K562 (cell line): Measurements from ENCODE around the gene DIPK1B. TPM values are rescaled to one million over a fixed set of nuclear protein-coding genes. Genes with fewer than 3 reads are reported as not detected.

Experiments
- ATAC-seq: fragments of 200-7000 bp; cut with Tn5 transposase; 3 replicates; pipeline ENCODE4 v1.9.1; 2020; ENCODE audit warnings: moderate library complexity
- BruUV-seq: library from RNA; stranded (reverse); fragments of 400-500 nt; replicated peaks from 2 replicates; lab custom pipeline; 2021; lab: Mats Ljungman, UMichigan
- CTCF ChIA-PET: fragments of 300-600 bp; formaldehyde crosslinking; extraction: SDS; loops from one replicate; lab custom pipeline; 2021; ENCODE audit warnings: low intra/inter-chr PET ratio; lab: Yijun Ruan, JAX
- POLR2A ChIA-PET: fragments of 300-600, 350-650 bp; sonication (Branson Sonifier 250); formaldehyde crosslinking; extraction: SDS; loops from one replicate; lab custom pipeline; 2021; ENCODE audit warnings: antibody characterized with exemption, inconsistent platforms; lab: Yijun Ruan, JAX
- DNase-seq, 4 experiments: peaks; one replicate each; pipeline versions ENCODE4 v3.0.0 to v3.0.0-alpha.2; 2011 to 2018; ENCODE audit warnings: low spot score in 3 of 4, mixed read lengths in 3 of 4; ENCODE audit errors: extremely low read depth in 1 of 4
- FAIRE-seq: peaks from 2 replicates; lab custom pipeline; 2011; peaks lifted over from hg19 to GRCh38; lab: Jason Lieb, UNC
- H2AFZ ChIP-seq: 2 replicates; pipeline ENCODE4 v1.6.0; 2011; ENCODE audit warnings: low read depth, low read length, control low read depth, inconsistent platforms
- H3K27ac ChIP-seq: fragments of 200-600 bp; 3 replicates; pipeline ENCODE4 v1.8.0; 2011; ENCODE audit warnings: low read depth, mild to moderate bottlenecking, control low read depth, inconsistent platforms, low read length, moderate library complexity, mixed read lengths; ENCODE audit errors: extremely low read depth
- H3K27me3 ChIP-seq, 2 experiments: fragments of 300-600 bp in 1 of 2; 2 replicates in 1 of 2; 3 replicates in 1 of 2; pipeline versions ENCODE4 v1.6.0 to v1.8.0; 2011; ENCODE audit warnings: inconsistent platforms in 2 of 2, low read length in 2 of 2, mild to moderate bottlenecking in 1 of 2, mixed read lengths in 1 of 2, moderate library complexity in 1 of 2; ENCODE audit not compliant: control insufficient read depth in 2 of 2, insufficient read depth in 2 of 2
- H3K36me3 ChIP-seq: fragments of 300-600 bp; 3 replicates; pipeline ENCODE4 v1.8.0; 2011; ENCODE audit warnings: mild to moderate bottlenecking, low read length, inconsistent platforms; ENCODE audit not compliant: control insufficient read depth, insufficient read depth
- H3K4me1 ChIP-seq, 2 experiments: fragments of 200-600 bp in 1 of 2; replicated peaks in 1 of 2; 2 replicates in 1 of 2; 3 replicates in 1 of 2; pipeline versions ENCODE4 v1.5.1 to v1.8.0; 2011; ENCODE audit warnings: inconsistent platforms in 2 of 2, low read length in 2 of 2, mild to moderate bottlenecking in 1 of 2, mixed read lengths in 1 of 2, moderate library complexity in 1 of 2; ENCODE audit not compliant: control insufficient read depth in 2 of 2, insufficient read depth in 2 of 2
- H3K4me2 ChIP-seq: 2 replicates; pipeline ENCODE4 v1.6.1; 2011; ENCODE audit warnings: low read length, control low read depth, inconsistent platforms, mixed read lengths; ENCODE audit not compliant: insufficient read depth
- H3K4me3 ChIP-seq: fragments of 200-600 bp; sonication (generic), shearing (Covaris generic); 2 replicates; pipeline ENCODE4 v1.5.1; 2016; ENCODE audit warnings: control low read depth, inconsistent platforms
- H3K79me2 ChIP-seq: fragments of 200-600 bp; 3 replicates; pipeline ENCODE4 v1.8.0; 2011; ENCODE audit warnings: low read length, inconsistent platforms; ENCODE audit not compliant: control insufficient read depth, insufficient read depth
- H3K9ac ChIP-seq, 2 experiments: 2 replicates each; pipeline versions ENCODE4 v1.6.0 to v1.6.1; 2011; ENCODE audit warnings: low read depth in 2 of 2, low read length in 2 of 2, control low read depth in 1 of 2, inconsistent platforms in 1 of 2, mild to moderate bottlenecking in 1 of 2, mixed read lengths in 1 of 2; ENCODE audit not compliant: insufficient read depth in 1 of 2
- H3K9me1 ChIP-seq: one replicate; pipeline ENCODE4 v1.6.0; 2011; ENCODE audit warnings: inconsistent platforms, mild to moderate bottlenecking, low read length, moderate library complexity; ENCODE audit not compliant: control insufficient read depth, insufficient read depth
- H3K9me3 ChIP-seq: replicated peaks from 2 replicates; pipeline ENCODE4 v1.5.1; 2011; ENCODE audit warnings: low read depth, low read length, inconsistent platforms; ENCODE audit not compliant: control insufficient read depth, insufficient read depth
- H4K20me1 ChIP-seq: replicated peaks from 2 replicates; pipeline ENCODE4 v1.6.1; 2011; ENCODE audit warnings: low read length, inconsistent platforms, mixed read lengths; ENCODE audit not compliant: control insufficient read depth, insufficient read depth
- BRD9 ChIP-seq: fragments of 450-650 bp; IDR thresholded peaks from 2 replicates; pipeline ENCODE4 v1.6.1; 2018; ENCODE audit warnings: low read depth; ENCODE audit not compliant: partially characterized antibody
- EP400 ChIP-seq: fragments of 450-650 bp; IDR thresholded peaks from 2 replicates; pipeline ENCODE4 v1.6.1; 2017; ENCODE audit warnings: antibody characterized with exemption, mild to moderate bottlenecking, moderate library complexity
- FUS ChIP-seq: fragments of 200-400 bp; formaldehyde crosslinking; optimal IDR thresholded peaks from 2 replicates; pipeline ENCODE3; 2017; ENCODE audit warnings: low read depth, low read length
- ILF3 ChIP-seq: fragments of 450-650 bp; IDR thresholded peaks from 2 replicates; pipeline ENCODE4 v1.6.1; 2018; ENCODE audit warnings: antibody characterized with exemption, mild to moderate bottlenecking, moderate library complexity, borderline replicate concordance
- LEF1 ChIP-seq: fragments of 450-650 bp; IDR thresholded peaks from 2 replicates; pipeline ENCODE4 v1.6.1; 2016; ENCODE audit warnings: mild to moderate bottlenecking
- MTA2 ChIP-seq: fragments of 450-650 bp; IDR thresholded peaks from 2 replicates; pipeline ENCODE4 v1.6.1; 2016; ENCODE audit warnings: low read depth
- MYC ChIP-seq, 2 experiments: fragments of 250-450 bp in 1 of 2; sonication (Bioruptor Pico) in 1 of 2; IDR thresholded peaks; 2 replicates each; pipeline versions ENCODE4 v1.5.1 to v1.6.1; 2012 to 2021; ENCODE audit warnings: low read depth in 2 of 2, borderline replicate concordance in 1 of 2, improper control_type of control experiment in 1 of 2, low read length in 1 of 2, mild to moderate bottlenecking in 1 of 2, moderate library complexity in 1 of 2
- MYNN ChIP-seq, 2 experiments: sonication (generic); formaldehyde crosslinking in 1 of 2; IDR thresholded peaks; 2 replicates each; pipeline versions ENCODE4 v1.5.0 to v1.6.1; 2016 to 2020; ENCODE audit warnings: antibody characterized with exemption in 1 of 2, missing genetic modification reagents in 1 of 2
- PHTF2 ChIP-seq: fragments of 250-450 bp; sonication (Bioruptor Pico); IDR thresholded peaks from 2 replicates; pipeline ENCODE4 v1.5.0; 2021; ENCODE audit warnings: mild to moderate bottlenecking
- POLR2A ChIP-seq: fragments of 450-650 bp; conservative IDR thresholded peaks from 2 replicates; pipeline ENCODE4 v1.6.1; 2016
- POLR2B ChIP-seq: fragments of 450-650 bp; IDR thresholded peaks from 2 replicates; pipeline ENCODE4 v1.6.1; 2018; ENCODE audit warnings: low read depth; ENCODE audit not compliant: partially characterized antibody
- PTTG1 ChIP-seq: fragments of 450-650 bp; IDR thresholded peaks from 2 replicates; pipeline ENCODE4 v1.6.1; 2016; ENCODE audit warnings: low read depth, mild to moderate bottlenecking, missing genetic modification characterization, missing compliant biosample characterization
- SUPT5H ChIP-seq: fragments of 450-650 bp; IDR thresholded peaks from 2 replicates; pipeline ENCODE4 v1.6.1; 2016
- ZNF133 ChIP-seq: fragments of 250-450 bp; sonication (Bioruptor Pico); IDR thresholded peaks from 2 replicates; pipeline ENCODE4 v1.4.0; 2020; ENCODE audit warnings: mild to moderate bottlenecking
- ZNF263 ChIP-seq: sonication (generic); formaldehyde crosslinking; IDR thresholded peaks from 2 replicates; pipeline ENCODE4 v1.8.0; 2022; ENCODE audit warnings: mild to moderate bottlenecking, missing genetic modification reagents, borderline replicate concordance
- ZNF77 ChIP-seq: fragments of 250-450 bp; sonication (Bioruptor Pico); IDR thresholded peaks from 2 replicates; pipeline ENCODE4 v1.5.0; 2020
- WGBS: fragments of 100-300 bp; shearing (Covaris generic); methylation state at CpG from one replicate; pipeline ENCODE4 v1.1.6; 2016; ENCODE audit warnings: low coverage, mixed read lengths; ENCODE audit not compliant: insufficient coverage; ENCODE audit errors: missing lambda C conversion rate; 5-methylcytosine and 5-hydroxymethylcytosine counted together
- in situ Hi-C: fragments of 300-500 bp; cut with MboI; formaldehyde crosslinking; loops from 4 replicates; pipeline ENCODE4 v1.15.0; 2018; ENCODE audit warnings: inconsistent platforms, mixed read lengths
- intact Hi-C: fragments of 100-400 bp; cut with micrococcal nuclease; formaldehyde crosslinking; loops from 2 replicates; pipeline ENCODE4 v1.14.2; 2022
- polyA plus RNA-seq, 8 experiments: library from polyadenylated mRNA; depleted of rRNA in 4 of 8; stranded (reverse) in 5 of 8; unstranded in 3 of 8; fragments of >200 nt; fragmentation: Nextera tagmentation in 2 of 8; fragmentation: Illumina TruSeq in 1 of 8; extraction: Ambion mirVana in 2 of 8; extraction: Trizol in 1 of 8; gene quantifications; 2 replicates each; pipeline versions ENCODE4 v1.2.1 to v1.2.3, GENCODE V29; 2011 to 2014; ENCODE audit warnings: inconsistent platforms in 1 of 8, missing spikeins in 1 of 8
- total RNA-seq, 7 experiments: library from RNA; depleted of rRNA in 6 of 7; stranded (reverse); fragments of >200 nt in 6 of 7; fragmentation: Illumina TruSeq in 2 of 7; extraction: Trizol in 2 of 7; gene quantifications; 2 replicates each; pipeline versions ENCODE4 v1.2.1 to v1.2.3, GENCODE V29; 2011 to 2021; ENCODE audit warnings: low replicate concordance in 1 of 7
- TF ChIP-seq, protein P1 (sequence below): sonication (generic); formaldehyde crosslinking; IDR thresholded peaks from 2 replicates; pipeline ENCODE4 v1.8.0; 2022; ENCODE audit warnings: mild to moderate bottlenecking, missing genetic modification reagents
- TF ChIP-seq, protein P2 (sequence below): sonication (generic); formaldehyde crosslinking; IDR thresholded peaks from 2 replicates; pipeline ENCODE4 v1.8.1; 2023; ENCODE audit warnings: mild to moderate bottlenecking, missing genetic modification reagents, moderate library complexity

DIPK1B gene
- total and polyA plus RNA-seq, 9 of the 15 experiments (the other 6 are each of a cell fraction or from before 2014, with no cell fraction given): 0.08 to 22.3 (median 5.9) TPM

DNA sequence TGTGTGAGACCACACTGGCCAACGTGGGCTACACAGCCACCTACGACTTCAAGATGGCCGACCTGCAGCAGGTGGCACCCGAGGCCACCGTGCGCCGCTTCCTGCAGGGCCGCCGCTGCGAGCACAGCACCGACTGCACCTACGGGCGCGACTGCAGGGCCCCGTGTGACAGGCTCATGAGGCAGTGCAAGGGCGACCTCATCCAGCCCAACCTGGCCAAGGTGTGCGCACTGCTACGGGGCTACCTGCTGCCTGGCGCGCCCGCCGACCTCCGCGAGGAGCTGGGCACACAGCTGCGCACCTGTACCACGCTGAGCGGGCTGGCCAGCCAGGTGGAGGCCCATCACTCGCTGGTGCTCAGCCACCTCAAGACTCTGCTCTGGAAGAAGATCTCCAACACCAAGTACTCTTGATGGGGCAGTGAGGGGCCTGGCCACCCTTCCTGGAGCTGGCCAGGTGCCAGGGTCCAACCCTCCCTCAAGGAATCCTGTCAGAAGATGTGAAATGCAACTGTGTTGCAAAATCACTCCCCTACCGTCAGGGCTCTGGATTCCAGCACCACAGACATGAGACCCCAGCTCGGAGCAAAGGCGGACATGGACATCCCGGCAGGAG is 11.1 kb downstream of the DIPK1B start:
- DNase-seq (no peak), FAIRE-seq (peak; percentile 57), ATAC-seq (no peak)
- CTCF ChIA-PET: no interaction called here
- Histone ChIP-seq H3K79me2 (peaks cover 50% of the 10 kb centered on the region), H2AFZ (no peak overlapping the region), H3K36me3 (peaks cover 66% of the 10 kb centered on the region), H3K27me3 (no peaks in the 10 kb centered on the region), H3K9ac (peak overlapping the region in 1 of 2 experiments; percentile 41; a peak in 1 of 4 replicates), H3K9me3 (no peaks in the 10 kb centered on the region), H3K9me1 (no peaks in the 10 kb centered on the region), H3K4me2 (no peak overlapping the region), H3K27ac (no peak overlapping the region), H4K20me1 (peaks cover 53% of the 10 kb centered on the region), H3K4me3 (no peak overlapping the region), H3K4me1 (peaks cover 15 to 87% of the 10 kb centered on the region in 2 experiments; a peak in 4 of 5 replicates)
- in situ Hi-C loops: no loop called here
- 68% methylated on average over 17 of the region's 32 CpGs for WGBS
- BruUV-seq: no TSS peak
- POLR2A ChIA-PET: interaction anchor here (0.6 to 1.7 kb wide), 10 partner anchors 8 to 630 kb away, joined by 3 to 9 read pairs (median 4); partner anchors contain the start of gene DIPK1B
- intact Hi-C loops: no loop called here
- no peak for TF ChIP-seq MTA2
- 0 out of 2 replicates have a peak, but pooled peaks have one; percentile 10 for TF ChIP-seq ILF3
- TF ChIP-seq ZNF133 (CRISPR knock-in tag): no peak
- TF ChIP-seq, protein P1, sequence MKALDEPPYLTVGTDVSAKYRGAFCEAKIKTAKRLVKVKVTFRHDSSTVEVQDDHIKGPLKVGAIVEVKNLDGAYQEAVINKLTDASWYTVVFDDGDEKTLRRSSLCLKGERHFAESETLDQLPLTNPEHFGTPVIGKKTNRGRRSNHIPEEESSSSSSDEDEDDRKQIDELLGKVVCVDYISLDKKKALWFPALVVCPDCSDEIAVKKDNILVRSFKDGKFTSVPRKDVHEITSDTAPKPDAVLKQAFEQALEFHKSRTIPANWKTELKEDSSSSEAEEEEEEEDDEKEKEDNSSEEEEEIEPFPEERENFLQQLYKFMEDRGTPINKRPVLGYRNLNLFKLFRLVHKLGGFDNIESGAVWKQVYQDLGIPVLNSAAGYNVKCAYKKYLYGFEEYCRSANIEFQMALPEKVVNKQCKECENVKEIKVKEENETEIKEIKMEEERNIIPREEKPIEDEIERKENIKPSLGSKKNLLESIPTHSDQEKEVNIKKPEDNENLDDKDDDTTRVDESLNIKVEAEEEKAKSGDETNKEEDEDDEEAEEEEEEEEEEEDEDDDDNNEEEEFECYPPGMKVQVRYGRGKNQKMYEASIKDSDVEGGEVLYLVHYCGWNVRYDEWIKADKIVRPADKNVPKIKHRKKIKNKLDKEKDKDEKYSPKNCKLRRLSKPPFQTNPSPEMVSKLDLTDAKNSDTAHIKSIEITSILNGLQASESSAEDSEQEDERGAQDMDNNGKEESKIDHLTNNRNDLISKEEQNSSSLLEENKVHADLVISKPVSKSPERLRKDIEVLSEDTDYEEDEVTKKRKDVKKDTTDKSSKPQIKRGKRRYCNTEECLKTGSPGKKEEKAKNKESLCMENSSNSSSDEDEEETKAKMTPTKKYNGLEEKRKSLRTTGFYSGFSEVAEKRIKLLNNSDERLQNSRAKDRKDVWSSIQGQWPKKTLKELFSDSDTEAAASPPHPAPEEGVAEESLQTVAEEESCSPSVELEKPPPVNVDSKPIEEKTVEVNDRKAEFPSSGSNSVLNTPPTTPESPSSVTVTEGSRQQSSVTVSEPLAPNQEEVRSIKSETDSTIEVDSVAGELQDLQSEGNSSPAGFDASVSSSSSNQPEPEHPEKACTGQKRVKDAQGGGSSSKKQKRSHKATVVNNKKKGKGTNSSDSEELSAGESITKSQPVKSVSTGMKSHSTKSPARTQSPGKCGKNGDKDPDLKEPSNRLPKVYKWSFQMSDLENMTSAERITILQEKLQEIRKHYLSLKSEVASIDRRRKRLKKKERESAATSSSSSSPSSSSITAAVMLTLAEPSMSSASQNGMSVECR (CRISPR knock-in tag): 0 out of 2 replicates have a peak, but pooled peaks have one; percentile 42
- no peak for TF ChIP-seq PTTG1
- TF ChIP-seq ZNF77 (CRISPR knock-in tag): 0 out of 2 replicates have a peak, but pooled peaks have one; percentile 13
- TF ChIP-seq MYNN (IDR thresholded peaks at IDR 0.05): peak; percentile 9; the same call in 1 of the 2 replicates
- TF ChIP-seq MYNN (CRISPR knock-in tag; IDR thresholded peaks at IDR 0.05): no peak
- TF ChIP-seq MYC (IDR thresholded peaks at IDR 0.05; ENCODE audit: low read depth, low read length): no peak
- TF ChIP-seq MYC (CRISPR knock-in tag; IDR thresholded peaks at IDR 0.05; ENCODE audit: borderline replicate concordance, low read depth): no peak
- TF ChIP-seq BRD9: no peak
- TF ChIP-seq LEF1: no peak
- peak; percentile 19 for TF ChIP-seq POLR2B
- peak; percentile 65 for TF ChIP-seq POLR2A
- TF ChIP-seq PHTF2 (CRISPR knock-in tag): no peak
- TF ChIP-seq EP400: no peak
- peak; percentile 97 for TF ChIP-seq FUS
- TF ChIP-seq, protein P2, sequence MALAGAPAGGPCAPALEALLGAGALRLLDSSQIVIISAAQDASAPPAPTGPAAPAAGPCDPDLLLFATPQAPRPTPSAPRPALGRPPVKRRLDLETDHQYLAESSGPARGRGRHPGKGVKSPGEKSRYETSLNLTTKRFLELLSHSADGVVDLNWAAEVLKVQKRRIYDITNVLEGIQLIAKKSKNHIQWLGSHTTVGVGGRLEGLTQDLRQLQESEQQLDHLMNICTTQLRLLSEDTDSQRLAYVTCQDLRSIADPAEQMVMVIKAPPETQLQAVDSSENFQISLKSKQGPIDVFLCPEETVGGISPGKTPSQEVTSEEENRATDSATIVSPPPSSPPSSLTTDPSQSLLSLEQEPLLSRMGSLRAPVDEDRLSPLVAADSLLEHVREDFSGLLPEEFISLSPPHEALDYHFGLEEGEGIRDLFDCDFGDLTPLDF (CRISPR knock-in tag): no peak
- no peak for TF ChIP-seq ZNF263 (CRISPR knock-in tag)
- TF ChIP-seq SUPT5H: peak; percentile 61
